GM23248 (cell line): Measurements from ENCODE around the gene CCDC138. TPM values are rescaled to one million over a fixed set of nuclear protein-coding genes. Genes with fewer than 3 reads are reported as not detected.

Source experiments
- DNase-seq: peaks from one replicate; pipeline ENCODE4 v3.0.0-alpha.2; 2015
- H2AFZ ChIP-seq: fragments of 200-600 bp; sonication (generic); 2 replicates; pipeline ENCODE4 v1.6.1; 2016; ENCODE audit warnings: antibody characterized with exemption
- H3F3A ChIP-seq: fragments of 200-600 bp; sonication (generic); 2 replicates; pipeline ENCODE4 v1.6.1; 2016; ENCODE audit warnings: mild to moderate bottlenecking, antibody characterized with exemption, mixed run types; ENCODE audit not compliant: insufficient read depth
- H3K27ac ChIP-seq: fragments of 200-600 bp; sonication (generic); 2 replicates; pipeline ENCODE4 v1.5.1; 2016; ENCODE audit warnings: mild to moderate bottlenecking
- H3K27me3 ChIP-seq: fragments of 200-600 bp; sonication (generic); replicated peaks from 2 replicates; pipeline ENCODE4 v1.6.1; 2016; ENCODE audit warnings: mild to moderate bottlenecking; ENCODE audit not compliant: insufficient read depth
- H3K36me3 ChIP-seq: fragments of 200-600 bp; sonication (generic); 2 replicates; pipeline ENCODE4 v1.6.1; 2016; ENCODE audit warnings: low read depth, mild to moderate bottlenecking
- H3K4me1 ChIP-seq: fragments of 200-600 bp; sonication (generic); 2 replicates; pipeline ENCODE4 v1.6.1; 2016; ENCODE audit warnings: mild to moderate bottlenecking; ENCODE audit not compliant: insufficient read depth
- H3K4me2 ChIP-seq: fragments of 200-600 bp; sonication (generic); one replicate; pipeline ENCODE4 v1.6.1; 2016; ENCODE audit warnings: mild to moderate bottlenecking; ENCODE audit not compliant: unreplicated experiment
- H3K4me3 ChIP-seq: fragments of 200-600 bp; sonication (generic); 2 replicates; pipeline ENCODE4 v1.5.1; 2016; ENCODE audit warnings: mild to moderate bottlenecking
- H3K79me2 ChIP-seq: fragments of 200-600 bp; sonication (generic); 2 replicates; pipeline ENCODE4 v1.6.1; 2016; ENCODE audit warnings: mild to moderate bottlenecking; ENCODE audit not compliant: insufficient read depth
- H3K9ac ChIP-seq: fragments of 200-600 bp; sonication (generic); 2 replicates; pipeline ENCODE4 v1.6.1; 2016; ENCODE audit warnings: mild to moderate bottlenecking
- H3K9me2 ChIP-seq: fragments of 200-600 bp; sonication (generic); 2 replicates; pipeline ENCODE4 v1.6.1; 2016; ENCODE audit warnings: mixed run types, mild to moderate bottlenecking, moderate library complexity; ENCODE audit not compliant: insufficient read depth
- H3K9me3 ChIP-seq: fragments of 200-600 bp; sonication (generic); one replicate; pipeline ENCODE4 v1.6.1; 2017; ENCODE audit warnings: low read depth
- H4K20me1 ChIP-seq: fragments of 200-600 bp; sonication (generic); 2 replicates; pipeline ENCODE4 v1.6.0; 2016; ENCODE audit not compliant: insufficient read depth
- EZH2 ChIP-seq: fragments of 200-600 bp; sonication (generic); IDR thresholded peaks from 2 replicates; pipeline ENCODE4 v1.6.1; 2018; ENCODE audit warnings: antibody characterized with exemption, mild to moderate bottlenecking; ENCODE audit not compliant: insufficient read depth, poor library complexity, severe bottlenecking
- EZH2phosphoT487 ChIP-seq: fragments of 200-600 bp; sonication (generic); IDR thresholded peaks from 2 replicates; pipeline ENCODE4 v1.6.1; 2018; ENCODE audit warnings: antibody characterized with exemption, moderate library complexity, mild to moderate bottlenecking, low read depth; ENCODE audit not compliant: insufficient read depth
- WGBS, 2 experiments: methylation state at CpG; one replicate each; pipeline ENCODE4 v1.1.6; 2015 to 2017; ENCODE audit warnings: low lambda C conversion rate in 2 of 2, low coverage in 1 of 2; ENCODE audit errors: missing lambda C conversion rate in 2 of 2; 5-methylcytosine and 5-hydroxymethylcytosine counted together
- in situ Hi-C: fragments of 300-500 bp; cut with MboI; formaldehyde crosslinking; loops from 2 replicates; pipeline ENCODE4 v1.15.0; 2020
- polyA plus RNA-seq: library from polyadenylated mRNA; unstranded; fragments of >200 nt; fragmentation: Nextera tagmentation; extraction: Ambion mirVana; gene quantifications from 2 replicates; pipeline ENCODE4 v1.2.1, GENCODE V29; 2016
- small RNA-seq: library from RNA; depleted of rRNA; stranded (forward); fragments of <200 nt; gene quantifications from one replicate; pipeline ENCODE3, GENCODE V24; 2014; ENCODE audit warnings: low read depth, low replicate concordance
- total RNA-seq: library from RNA; depleted of rRNA; stranded (reverse); fragments of >200 nt; shearing (Covaris generic); gene quantifications from 2 replicates; pipeline ENCODE4 v1.2.3, GENCODE V29; 2014; rRNA removed

Gene CCDC138
- total and polyA plus RNA-seq, 2 experiments from 2014 or later: 3.2 to 4.1 TPM

GRCh38 chr2:108923736-108924579 lies 137.4 kb downstream of the CCDC138 start:
- Histone ChIP-seq H3K9me3 (no peaks in the 10 kb centered on the region), H3K4me1 (no peaks in the 10 kb centered on the region), H3K9me2 (no peaks in the 10 kb centered on the region), H3K4me2 (no peak overlapping the region), H3K9ac (no peak overlapping the region), H2AFZ (no peak overlapping the region), H4K20me1 (no peaks in the 10 kb centered on the region), H3K27ac (no peak overlapping the region), H3K79me2 (no peaks in the 10 kb centered on the region), H3K36me3 (no peaks in the 10 kb centered on the region), H3K27me3 (peaks cover 41% of the 10 kb centered on the region), H3K4me3 (no peak overlapping the region), H3F3A (no peaks in the 10 kb centered on the region)
- WGBS, 2 experiments: 69 to 72% methylated on average over 13 of the region's 13 CpGs
- TF ChIP-seq EZH2phosphoT487 (no peak), EZH2 (no peak)
- DNase-seq: no peak
- in situ Hi-C loops: loop anchor here (10.0 kb wide), 1 partner anchor 581 kb away; no protein-coding TSS in a partner anchor

GRCh38 chr2:108924580-108925251 lies 138.1 kb downstream of the CCDC138 start:
- no peaks in the 10 kb centered on the region for H3F3A ChIP-seq
- H3K79me2 ChIP-seq: no peaks in the 10 kb centered on the region
- H3K27ac ChIP-seq: no peak overlapping the region
- no peak overlapping the region for H3K9ac ChIP-seq
- in situ Hi-C loops: loop anchor here (10.0 kb wide), 1 partner anchor 580 kb away; no protein-coding TSS in a partner anchor
- no peaks in the 10 kb centered on the region for H3K9me3 ChIP-seq
- no peak overlapping the region for H3K4me3 ChIP-seq
- H3K4me1 ChIP-seq: no peaks in the 10 kb centered on the region
- no peaks in the 10 kb centered on the region for H4K20me1 ChIP-seq
- no peak for DNase-seq
- TF ChIP-seq EZH2phosphoT487 (no peak), EZH2 (no peak)
- no peak overlapping the region for H3K4me2 ChIP-seq
- peaks cover 40% of the 10 kb centered on the region for H3K27me3 ChIP-seq
- 71 to 84% methylated on average over 14 of the region's 14 CpGs for WGBS, 2 experiments
- no peaks in the 10 kb centered on the region for H3K9me2 ChIP-seq
- no peaks in the 10 kb centered on the region for H3K36me3 ChIP-seq
- H2AFZ ChIP-seq: no peak overlapping the region

GRCh38 chr2:108925286-108925685 lies 138.7 kb downstream of the CCDC138 start:
- 83 to 84% methylated on average over 6 of the region's 6 CpGs for WGBS, 2 experiments
- Histone ChIP-seq H3K9me2 (no peaks in the 10 kb centered on the region), H3K9me3 (no peaks in the 10 kb centered on the region), H3K27me3 (peaks cover 44% of the 10 kb centered on the region), H3K4me2 (no peak overlapping the region), H3K9ac (no peak overlapping the region), H3K27ac (no peak overlapping the region), H3K4me3 (no peak overlapping the region), H4K20me1 (no peaks in the 10 kb centered on the region), H2AFZ (no peak overlapping the region), H3K79me2 (no peaks in the 10 kb centered on the region), H3K36me3 (no peaks in the 10 kb centered on the region), H3F3A (no peaks in the 10 kb centered on the region), H3K4me1 (no peaks in the 10 kb centered on the region)
- no peak for DNase-seq
- in situ Hi-C loops: loop anchor here (10.0 kb wide), 1 partner anchor 580 kb away; no protein-coding TSS in a partner anchor
- no peak for TF ChIP-seq EZH2phosphoT487
- TF ChIP-seq EZH2: no peak

GRCh38 chr2:108925735-108926134 lies 139.2 kb downstream of the CCDC138 start:
- WGBS, 2 experiments: 73 to 78% methylated on average over 8 of the region's 8 CpGs
- TF ChIP-seq EZH2phosphoT487: no peak
- TF ChIP-seq EZH2: no peak
- H3K9me3 ChIP-seq: no peaks in the 10 kb centered on the region
- H3K9me2 ChIP-seq: no peaks in the 10 kb centered on the region
- no peak overlapping the region for H3K27ac ChIP-seq
- in situ Hi-C loops: loop anchor here (10.0 kb wide), 1 partner anchor 579 kb away; no protein-coding TSS in a partner anchor
- no peaks in the 10 kb centered on the region for H3K4me1 ChIP-seq
- no peaks in the 10 kb centered on the region for H4K20me1 ChIP-seq
- H3K36me3 ChIP-seq: no peaks in the 10 kb centered on the region
- H3K79me2 ChIP-seq: no peaks in the 10 kb centered on the region
- no peak for DNase-seq
- H3K4me3 ChIP-seq: no peak overlapping the region
- no peaks in the 10 kb centered on the region for H3F3A ChIP-seq
- H3K9ac ChIP-seq: no peak overlapping the region
- H2AFZ ChIP-seq: no peak overlapping the region
- peaks cover 47% of the 10 kb centered on the region for H3K27me3 ChIP-seq
- H3K4me2 ChIP-seq: no peak overlapping the region

Small RNA genes lying within 50 kb of the gene (small RNA-seq; reads per million reads assigned to genes)
- not detected for gene AC073415.1

Other genes starting within 250 kb of the CCDC138 start
- gene RANBP2, start 67.3 kb upstream of the CCDC138 start, total RNA-seq: 47.8 and 51.7 TPM in 2 replicates
- 12.0 and 12.9 TPM in 2 replicates for gene RANBP2, start 67.3 kb upstream of the CCDC138 start, polyA plus RNA-seq
- gene EDAR, start 202.4 kb downstream of the CCDC138 start, total RNA-seq: not detected in 2 replicates
- not detected in 2 replicates for gene EDAR, start 202.4 kb downstream of the CCDC138 start, polyA plus RNA-seq